AG08396 (cell line): ENCODE data around the gene RWDD1.

Experiments used
- DNase-seq: peaks from one replicate; pipeline ENCODE4 v3.0.0; 2012; ENCODE audit warnings: low spot score, mixed read lengths

The RWDD1 gene

GRCh38 chr6:116611056-116611455 lies 39.8 kb downstream of the RWDD1 start:
- no peak for DNase-seq

GRCh38 chr6:116615937-116616736 lies 44.8 kb downstream of the RWDD1 start, which contains the start of gene RSPH4A:
Gene RSPH4A (plus strand): TSS chr6:116616479. CDS start chr6:116616624, 145 bp downstream.
- peak; percentile 93 for DNase-seq

- peak; percentile 29 for DNase-seq
Measured at GRCh38 chr6:116616737-116617053, 45.4 kb downstream of the RWDD1 start.

GRCh38 chr6:116624036-116624805 lies 52.9 kb downstream of the RWDD1 start:
- no peak for DNase-seq

GRCh38 chr6:116625872-116626271 lies 54.6 kb downstream of the RWDD1 start:
- no peak for DNase-seq

DNA sequence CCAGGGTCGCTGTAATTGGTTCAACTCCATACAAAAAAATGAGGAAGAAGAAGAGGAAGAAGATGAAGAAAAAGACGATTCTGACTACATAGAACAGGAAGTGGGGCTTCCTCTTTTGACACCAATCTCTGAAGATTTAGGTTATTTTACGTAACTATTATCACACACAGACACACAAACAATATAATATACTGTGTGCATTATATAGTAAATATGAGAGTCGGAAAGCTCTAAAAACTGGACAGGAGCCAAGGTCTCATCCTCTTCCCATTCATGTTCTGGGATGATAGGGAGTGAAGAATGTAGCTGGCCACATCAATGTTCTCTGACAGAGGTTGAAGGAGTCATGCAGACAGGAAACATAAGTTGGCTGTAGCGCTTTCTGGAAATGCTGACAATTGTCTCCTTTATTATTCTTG lies 58.3 kb downstream of the RWDD1 start:
- DNase-seq: no peak

DNA sequence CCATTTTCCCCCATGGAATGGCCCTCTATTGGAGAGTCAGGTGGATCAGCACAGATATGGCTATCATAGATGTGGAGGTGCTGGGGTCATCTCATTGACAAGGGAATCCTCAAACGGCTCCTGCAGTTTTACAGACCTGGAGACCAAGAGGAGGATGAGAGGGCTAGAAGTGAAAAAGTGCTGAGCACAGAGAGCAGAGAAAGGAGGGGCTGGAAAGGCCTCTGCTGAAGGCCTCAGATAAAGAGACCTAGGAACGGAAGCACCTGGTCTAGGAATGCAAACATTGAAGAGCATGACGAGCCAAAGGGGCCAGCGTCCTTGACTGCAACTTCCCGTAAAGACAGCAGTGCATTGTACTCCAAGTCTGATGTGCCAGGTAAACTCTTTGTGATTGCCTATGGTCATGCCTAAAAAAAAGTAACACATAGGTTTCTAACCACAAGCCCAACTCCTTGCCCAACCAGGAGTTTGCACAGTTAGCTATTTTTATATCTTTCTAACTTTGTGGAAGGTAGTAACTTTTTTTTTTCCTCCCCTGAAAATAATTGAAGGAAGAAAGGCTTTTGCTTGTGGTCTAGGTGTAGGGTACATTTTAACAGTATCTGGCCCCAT lies 60.2 kb downstream of the RWDD1 start:
- DNase-seq: no peak

DNA sequence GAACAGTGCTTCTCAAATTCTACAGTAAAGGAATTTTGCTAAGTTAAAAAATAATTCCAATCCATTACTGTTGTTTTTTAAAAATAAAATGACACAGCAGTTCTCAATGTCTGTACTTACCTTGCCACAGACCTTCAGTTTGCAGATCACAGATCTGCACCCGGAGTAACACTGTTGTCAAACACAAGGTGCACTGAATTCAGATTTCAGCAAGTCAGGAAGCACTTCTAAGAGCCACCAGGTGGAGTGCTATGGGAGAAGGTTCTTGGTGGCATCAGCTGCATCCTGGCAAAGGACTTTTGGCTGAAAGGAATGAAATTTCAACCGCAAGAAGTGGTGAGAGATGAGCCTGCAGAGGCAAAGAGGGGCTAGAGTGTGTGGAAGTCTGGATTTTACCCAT lies 62.4 kb downstream of the RWDD1 start:
- DNase-seq: no peak
